Measurements from ENCODE around the gene DNAAF6. TPM values are rescaled to one million over a fixed set of nuclear protein-coding genes. Genes with fewer than 3 reads are reported as not detected.

DNAAF6 gene
- polyA plus RNA-seq, 1 of the 3 experiments (the other 2 are of a cell fraction): not detected

DNA sequence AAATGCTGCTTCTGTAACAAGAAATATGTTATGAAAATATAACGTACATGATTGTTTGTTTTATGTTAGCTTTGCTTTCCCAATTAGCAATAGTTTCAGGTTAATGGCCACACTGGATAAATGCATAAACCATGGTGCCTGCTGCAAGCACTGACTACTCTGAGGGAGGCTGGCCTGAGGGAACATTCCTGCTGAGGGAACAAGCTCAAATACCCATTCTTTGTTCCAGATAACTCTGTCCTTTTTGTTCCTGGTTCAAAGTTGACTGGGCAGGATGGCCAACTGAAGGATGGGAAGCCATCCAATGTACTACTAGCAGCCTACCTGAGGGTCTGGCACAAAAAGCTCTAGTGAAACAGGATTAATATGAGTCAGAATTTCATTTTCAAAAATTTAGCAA is 37.7 kb upstream of the DNAAF6 start:
- Histone ChIP-seq H3K4me3 (ENCODE audit: low read depth in 2 of 2, low read length in 1 of 2) (no peak overlapping the region), H3K9me3 (no peaks in the 10 kb centered on the region), H3K36me3 (replicated peaks in 1 of 2; ENCODE audit: control insufficient read depth in 1 of 2, insufficient read depth in 2 of 2, low read length in 1 of 2) (no peaks in the 10 kb centered on the region), H4K20me1 (ENCODE audit: insufficient read depth) (no peaks in the 10 kb centered on the region), H3K27ac (ENCODE audit: low read depth in 2 of 2, low read length in 1 of 2) (no peak overlapping the region), H3F3A (replicated peaks; ENCODE audit: insufficient read depth) (no peaks in the 10 kb centered on the region), H3K27me3 (ENCODE audit: insufficient read depth) (no peaks in the 10 kb centered on the region), H3K79me2 (ENCODE audit: insufficient read depth) (no peaks in the 10 kb centered on the region), H3K9me2 (no peaks in the 10 kb centered on the region), H3K4me1 (ENCODE audit: control insufficient read depth in 1 of 2, insufficient read depth in 2 of 2, low read depth in 1 of 2, low read length in 1 of 2) (no peaks in the 10 kb centered on the region), H3K4me2 (no peak overlapping the region), H3K9ac (no peak overlapping the region), H2AFZ (ENCODE audit: low read depth) (no peak overlapping the region)
- TF ChIP-seq EZH2phosphoT487 (IDR thresholded peaks at IDR 0.05; ENCODE audit: borderline replicate concordance, low read depth) (no peak), POLR2AphosphoS5 (IDR thresholded peaks at IDR 0.05; ENCODE audit: low read depth, low read length) (no peak), JUND (IDR thresholded peaks at IDR 0.05) (no peak), RCOR1 (IDR thresholded peaks at IDR 0.05; ENCODE audit: low read length) (no peak), TAF1 (IDR thresholded peaks at IDR 0.05; ENCODE audit: borderline replicate concordance, low read depth, low read length) (no peak), FOXM1 (IDR thresholded peaks at IDR 0.05; ENCODE audit: low read depth) (no peak), EP300 (IDR thresholded peaks at IDR 0.05; ENCODE audit: borderline replicate concordance in 1 of 2, low read depth in 1 of 2, low read length in 1 of 2) (no peak), RFX5 (IDR thresholded peaks at IDR 0.05; ENCODE audit: low read length) (no peak), SMC3 (IDR thresholded peaks at IDR 0.05; ENCODE audit: low read depth, low read length) (no peak)
- TF ChIP-seq, protein P1, sequence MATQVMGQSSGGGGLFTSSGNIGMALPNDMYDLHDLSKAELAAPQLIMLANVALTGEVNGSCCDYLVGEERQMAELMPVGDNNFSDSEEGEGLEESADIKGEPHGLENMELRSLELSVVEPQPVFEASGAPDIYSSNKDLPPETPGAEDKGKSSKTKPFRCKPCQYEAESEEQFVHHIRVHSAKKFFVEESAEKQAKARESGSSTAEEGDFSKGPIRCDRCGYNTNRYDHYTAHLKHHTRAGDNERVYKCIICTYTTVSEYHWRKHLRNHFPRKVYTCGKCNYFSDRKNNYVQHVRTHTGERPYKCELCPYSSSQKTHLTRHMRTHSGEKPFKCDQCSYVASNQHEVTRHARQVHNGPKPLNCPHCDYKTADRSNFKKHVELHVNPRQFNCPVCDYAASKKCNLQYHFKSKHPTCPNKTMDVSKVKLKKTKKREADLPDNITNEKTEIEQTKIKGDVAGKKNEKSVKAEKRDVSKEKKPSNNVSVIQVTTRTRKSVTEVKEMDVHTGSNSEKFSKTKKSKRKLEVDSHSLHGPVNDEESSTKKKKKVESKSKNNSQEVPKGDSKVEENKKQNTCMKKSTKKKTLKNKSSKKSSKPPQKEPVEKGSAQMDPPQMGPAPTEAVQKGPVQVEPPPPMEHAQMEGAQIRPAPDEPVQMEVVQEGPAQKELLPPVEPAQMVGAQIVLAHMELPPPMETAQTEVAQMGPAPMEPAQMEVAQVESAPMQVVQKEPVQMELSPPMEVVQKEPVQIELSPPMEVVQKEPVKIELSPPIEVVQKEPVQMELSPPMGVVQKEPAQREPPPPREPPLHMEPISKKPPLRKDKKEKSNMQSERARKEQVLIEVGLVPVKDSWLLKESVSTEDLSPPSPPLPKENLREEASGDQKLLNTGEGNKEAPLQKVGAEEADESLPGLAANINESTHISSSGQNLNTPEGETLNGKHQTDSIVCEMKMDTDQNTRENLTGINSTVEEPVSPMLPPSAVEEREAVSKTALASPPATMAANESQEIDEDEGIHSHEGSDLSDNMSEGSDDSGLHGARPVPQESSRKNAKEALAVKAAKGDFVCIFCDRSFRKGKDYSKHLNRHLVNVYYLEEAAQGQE (IDR thresholded peaks at IDR 0.05; ENCODE audit: low read depth, low read length): no peak
- TF ChIP-seq, protein P2, sequence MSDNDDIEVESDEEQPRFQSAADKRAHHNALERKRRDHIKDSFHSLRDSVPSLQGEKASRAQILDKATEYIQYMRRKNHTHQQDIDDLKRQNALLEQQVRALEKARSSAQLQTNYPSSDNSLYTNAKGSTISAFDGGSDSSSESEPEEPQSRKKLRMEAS (IDR thresholded peaks at IDR 0.05; ENCODE audit: low read depth): no peak
- TF ChIP-seq, protein P3, sequence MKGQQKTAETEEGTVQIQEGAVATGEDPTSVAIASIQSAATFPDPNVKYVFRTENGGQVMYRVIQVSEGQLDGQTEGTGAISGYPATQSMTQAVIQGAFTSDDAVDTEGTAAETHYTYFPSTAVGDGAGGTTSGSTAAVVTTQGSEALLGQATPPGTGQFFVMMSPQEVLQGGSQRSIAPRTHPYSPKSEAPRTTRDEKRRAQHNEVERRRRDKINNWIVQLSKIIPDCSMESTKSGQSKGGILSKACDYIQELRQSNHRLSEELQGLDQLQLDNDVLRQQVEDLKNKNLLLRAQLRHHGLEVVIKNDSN (IDR thresholded peaks at IDR 0.05; ENCODE audit: borderline replicate concordance, low read depth): no peak
- POLR2A ChIA-PET: no interaction called here
- 44% methylated on average over 1 of the region's 1 CpG for WGBS (ENCODE audit: low lambda C conversion rate)
- DNase-seq: no peak
- CTCF ChIA-PET: interaction anchor here (0.8 kb wide), 1 partner anchor 19 kb away, joined by 3 read pairs; no protein-coding TSS in a partner anchor

DNA sequence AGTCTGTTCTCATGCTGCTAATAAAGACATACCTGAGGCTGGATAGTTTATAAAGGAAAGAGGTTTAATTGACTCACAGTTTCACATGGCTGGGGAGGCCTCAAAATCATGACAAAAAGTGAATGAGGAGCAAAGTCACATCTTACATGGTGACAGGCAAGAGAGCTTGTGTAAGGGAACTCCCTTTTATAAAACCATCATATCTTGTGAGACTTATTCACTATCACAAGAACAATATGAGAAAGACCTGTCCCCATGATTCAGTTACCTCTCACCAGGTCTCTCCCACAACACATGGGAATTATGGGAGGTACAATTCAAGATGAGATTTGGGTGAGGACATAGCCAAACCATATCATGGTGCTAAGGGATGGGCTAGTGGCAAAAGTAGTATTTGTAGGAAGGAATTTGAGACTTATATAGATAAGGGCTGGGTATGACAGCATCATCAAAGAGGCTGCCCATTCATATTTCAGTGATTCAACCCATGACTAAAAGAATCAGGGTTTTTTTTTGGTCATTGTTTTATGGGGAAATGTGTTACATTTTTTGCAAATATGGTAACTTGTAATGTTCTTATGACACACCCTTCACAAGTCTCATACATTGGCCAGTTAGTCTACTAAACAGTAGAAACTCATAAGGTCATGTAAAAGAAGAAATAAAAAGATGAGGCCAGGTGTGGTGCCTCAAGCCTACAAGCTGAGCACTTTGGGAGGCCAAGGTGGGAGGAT is 34.9 kb upstream of the DNAAF6 start:
- no peaks in the 10 kb centered on the region for H3K4me1 ChIP-seq (ENCODE audit: control insufficient read depth in 1 of 2, insufficient read depth in 2 of 2, low read depth in 1 of 2, low read length in 1 of 2)
- no peaks in the 10 kb centered on the region; the same call in 1 of the 2 replicates for H3K27me3 ChIP-seq (ENCODE audit: insufficient read depth)
- H3K27ac ChIP-seq (ENCODE audit: low read depth in 2 of 2, low read length in 1 of 2): no peak overlapping the region
- H3K36me3 ChIP-seq (replicated peaks in 1 of 2; ENCODE audit: control insufficient read depth in 1 of 2, insufficient read depth in 2 of 2, low read length in 1 of 2): no peaks in the 10 kb centered on the region
- H3K4me2 ChIP-seq: no peak overlapping the region
- no peaks in the 10 kb centered on the region for H3K9me2 ChIP-seq
- no peak overlapping the region for H3K9ac ChIP-seq
- no peaks in the 10 kb centered on the region for H3K79me2 ChIP-seq (ENCODE audit: insufficient read depth)
- no peak for DNase-seq
- ChIA-PET POLR2A (no interaction called here), CTCF (no interaction called here)
- H4K20me1 ChIP-seq (ENCODE audit: insufficient read depth): no peaks in the 10 kb centered on the region
- H3F3A ChIP-seq (replicated peaks; ENCODE audit: insufficient read depth): no peaks in the 10 kb centered on the region
- TF ChIP-seq TCF12 (IDR thresholded peaks at IDR 0.05): no peak
- no peak for TF ChIP-seq YY1 (IDR thresholded peaks at IDR 0.05; ENCODE audit: low read depth)
- TF ChIP-seq, protein P4, sequence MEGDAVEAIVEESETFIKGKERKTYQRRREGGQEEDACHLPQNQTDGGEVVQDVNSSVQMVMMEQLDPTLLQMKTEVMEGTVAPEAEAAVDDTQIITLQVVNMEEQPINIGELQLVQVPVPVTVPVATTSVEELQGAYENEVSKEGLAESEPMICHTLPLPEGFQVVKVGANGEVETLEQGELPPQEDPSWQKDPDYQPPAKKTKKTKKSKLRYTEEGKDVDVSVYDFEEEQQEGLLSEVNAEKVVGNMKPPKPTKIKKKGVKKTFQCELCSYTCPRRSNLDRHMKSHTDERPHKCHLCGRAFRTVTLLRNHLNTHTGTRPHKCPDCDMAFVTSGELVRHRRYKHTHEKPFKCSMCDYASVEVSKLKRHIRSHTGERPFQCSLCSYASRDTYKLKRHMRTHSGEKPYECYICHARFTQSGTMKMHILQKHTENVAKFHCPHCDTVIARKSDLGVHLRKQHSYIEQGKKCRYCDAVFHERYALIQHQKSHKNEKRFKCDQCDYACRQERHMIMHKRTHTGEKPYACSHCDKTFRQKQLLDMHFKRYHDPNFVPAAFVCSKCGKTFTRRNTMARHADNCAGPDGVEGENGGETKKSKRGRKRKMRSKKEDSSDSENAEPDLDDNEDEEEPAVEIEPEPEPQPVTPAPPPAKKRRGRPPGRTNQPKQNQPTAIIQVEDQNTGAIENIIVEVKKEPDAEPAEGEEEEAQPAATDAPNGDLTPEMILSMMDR (IDR thresholded peaks at IDR 0.05): no peak
- TF ChIP-seq TEAD4 (IDR thresholded peaks at IDR 0.05; ENCODE audit: borderline replicate concordance, insufficient read depth): no peak
- TF ChIP-seq, protein P5, sequence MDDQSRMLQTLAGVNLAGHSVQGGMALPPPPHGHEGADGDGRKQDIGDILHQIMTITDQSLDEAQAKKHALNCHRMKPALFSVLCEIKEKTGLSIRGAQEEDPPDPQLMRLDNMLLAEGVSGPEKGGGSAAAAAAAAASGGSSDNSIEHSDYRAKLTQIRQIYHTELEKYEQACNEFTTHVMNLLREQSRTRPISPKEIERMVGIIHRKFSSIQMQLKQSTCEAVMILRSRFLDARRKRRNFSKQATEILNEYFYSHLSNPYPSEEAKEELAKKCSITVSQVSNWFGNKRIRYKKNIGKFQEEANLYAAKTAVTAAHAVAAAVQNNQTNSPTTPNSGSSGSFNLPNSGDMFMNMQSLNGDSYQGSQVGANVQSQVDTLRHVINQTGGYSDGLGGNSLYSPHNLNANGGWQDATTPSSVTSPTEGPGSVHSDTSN (IDR thresholded peaks at IDR 0.05): no peak
- no peak overlapping the region for H3K4me3 ChIP-seq (ENCODE audit: low read depth in 2 of 2, low read length in 1 of 2)
- no peak overlapping the region for H2AFZ ChIP-seq (ENCODE audit: low read depth)
- no peaks in the 10 kb centered on the region for H3K9me3 ChIP-seq

All from SK-N-SH (cell line).